Tongue (tissue), 2 donors: ENCODE data around the gene ALDH1B1. TPM values are rescaled to one million over a fixed set of nuclear protein-coding genes. Genes with fewer than 3 reads are reported as not detected.

Experiments
- DNase-seq: peaks from one replicate; pipeline ENCODE4 v3.0.0-alpha.2; 2015
- total RNA-seq: library from RNA; depleted of rRNA; stranded (reverse); fragments of >200 nt; gene quantifications from one replicate; pipeline ENCODE4 v1.2.3, GENCODE V29; 2014

Gene ALDH1B1
- total RNA-seq, result 25.4 TPM

GRCh38 chr9:38392235-38393127 is at the start of gene ALDH1B1:
Gene ALDH1B1 (plus strand): TSS chr9:38392702. CDS start chr9:38395749, 3,047 bp downstream.
- peak; percentile 92 for DNase-seq

GRCh38 chr9:38343037-38343436 is 49.5 kb upstream of the ALDH1B1 start:
- DNase-seq, result no peak

GRCh38 chr9:38343552-38343951 is 49.0 kb upstream of the ALDH1B1 start:
- DNase-seq, result no peak

- no peak for DNase-seq
Observed at GRCh38 chr9:38344566-38345324, 47.8 kb upstream of the ALDH1B1 start.

- DNase-seq, result no peak
Observed at GRCh38 chr9:38345851-38346755, 46.4 kb upstream of the ALDH1B1 start.

- peak; percentile 75 for DNase-seq
Observed at GRCh38 chr9:38346811-38347210, 45.7 kb upstream of the ALDH1B1 start.

- DNase-seq, result peak; percentile 30
Observed at GRCh38 chr9:38347271-38347671, 45.2 kb upstream of the ALDH1B1 start.

GRCh38 chr9:38347946-38348345 is 44.6 kb upstream of the ALDH1B1 start:
- no peak for DNase-seq

GRCh38 chr9:38350529-38350928 is 42.0 kb upstream of the ALDH1B1 start:
- no peak for DNase-seq

GRCh38 chr9:38352530-38353328 is 39.8 kb upstream of the ALDH1B1 start:
- peak; percentile 76 for DNase-seq

- DNase-seq, result no peak
Observed at GRCh38 chr9:38355115-38355514, 37.4 kb upstream of the ALDH1B1 start.

- DNase-seq, result no peak
Observed at GRCh38 chr9:38355517-38356120, 36.9 kb upstream of the ALDH1B1 start.

GRCh38 chr9:38356851-38357250 is 35.7 kb upstream of the ALDH1B1 start:
- DNase-seq, result no peak

GRCh38 chr9:38357350-38358114 is 35.0 kb upstream of the ALDH1B1 start:
- no peak for DNase-seq

- no peak for DNase-seq
Observed at GRCh38 chr9:38358390-38359296, 33.9 kb upstream of the ALDH1B1 start.

- no peak for DNase-seq
Observed at GRCh38 chr9:38359297-38359653, 33.2 kb upstream of the ALDH1B1 start.

GRCh38 chr9:38359689-38360385 is 32.7 kb upstream of the ALDH1B1 start:
- no peak for DNase-seq

GRCh38 chr9:38360839-38361472 is 31.5 kb upstream of the ALDH1B1 start:
- peak; percentile 40 for DNase-seq
